Testis (tissue), 3 donors: ENCODE data around the gene PROSER3. TPM values are rescaled to one million over a fixed set of nuclear protein-coding genes. Genes with fewer than 3 reads are reported as not detected.
A peak's percentile ranks its signal among the peaks of the same experiment; 100 is the strongest.

Source experiments
- DNase-seq: peaks from one replicate; pipeline ENCODE4 v3.0.0-alpha.2; 2019
- H3K27ac ChIP-seq, 2 donors: fragments of 200-600 bp; sonication (generic); one replicate each; pipeline ENCODE4 v1.5.1; 2019
- H3K27me3 ChIP-seq: fragments of 200-600 bp; sonication (generic); one replicate; pipeline ENCODE4 v1.5.1; 2019
- H3K36me3 ChIP-seq: fragments of 200-600 bp; sonication (generic); one replicate; pipeline ENCODE4 v1.5.1; 2017; ENCODE audit warnings: low read depth; ENCODE audit errors: missing control alignments
- H3K4me1 ChIP-seq: fragments of 200-600 bp; sonication (generic); one replicate; pipeline ENCODE4 v1.5.1; 2019
- H3K4me3 ChIP-seq, 2 donors: fragments of 200-600 bp; sonication (generic); one replicate each; pipeline ENCODE4 v1.5.1; 2017 to 2019
- H3K9me3 ChIP-seq: fragments of 200-600 bp; sonication (generic); one replicate; pipeline ENCODE4 v1.5.1; 2017
- POLR2A ChIP-seq: fragments of 450-650 bp; IDR thresholded peaks from one replicate; pipeline ENCODE4 v1.6.1; 2017; ENCODE audit warnings: antibody characterized with exemption, mild to moderate bottlenecking, moderate library complexity
- WGBS, 2 donors: methylation state at CpG; one replicate each; pipeline ENCODE4 v1.1.5; 2018; 5-methylcytosine and 5-hydroxymethylcytosine counted together
- intact Hi-C: fragments of 100-400 bp; cut with DNase I; formaldehyde crosslinking; loops from one replicate; pipeline ENCODE4 v1.15.1; 2023; ENCODE audit warnings: low total_unique reads
- polyA plus RNA-seq: library from polyadenylated mRNA; stranded (reverse); fragments of 350-450 nt; fragmentation: Illumina TruSeq; extraction: RNeasy Lipid Tissue Mini Kit (QIAGEN cat#74804); gene quantifications from one replicate; pipeline ENCODE4 v1.2.3, GENCODE V29; 2014; ENCODE audit warnings: low read depth, low replicate concordance; ENCODE audit not compliant: insufficient read depth
- total RNA-seq, 2 donors: library from RNA; depleted of rRNA; stranded (reverse); fragments of >200 nt; gene quantifications; one replicate each; pipeline ENCODE4 v1.2.3, GENCODE V29; 2016
- TF ChIP-seq, protein P1 (sequence below), 3 experiments: fragments of 450-650 bp in 2 of 3; fragments of 200-600 bp in 1 of 3; sonication (generic) in 1 of 3; IDR thresholded peaks; one replicate each; pipeline ENCODE4 v1.5.1; 2016 to 2019; ENCODE audit warnings: antibody characterized with exemption in 3 of 3, mild to moderate bottlenecking in 2 of 3, moderate library complexity in 1 of 3

The PROSER3 gene
- total and polyA plus RNA-seq, 3 donors from 2014 or later = 48.3 to 75.9 (median 72.0) TPM

DNA sequence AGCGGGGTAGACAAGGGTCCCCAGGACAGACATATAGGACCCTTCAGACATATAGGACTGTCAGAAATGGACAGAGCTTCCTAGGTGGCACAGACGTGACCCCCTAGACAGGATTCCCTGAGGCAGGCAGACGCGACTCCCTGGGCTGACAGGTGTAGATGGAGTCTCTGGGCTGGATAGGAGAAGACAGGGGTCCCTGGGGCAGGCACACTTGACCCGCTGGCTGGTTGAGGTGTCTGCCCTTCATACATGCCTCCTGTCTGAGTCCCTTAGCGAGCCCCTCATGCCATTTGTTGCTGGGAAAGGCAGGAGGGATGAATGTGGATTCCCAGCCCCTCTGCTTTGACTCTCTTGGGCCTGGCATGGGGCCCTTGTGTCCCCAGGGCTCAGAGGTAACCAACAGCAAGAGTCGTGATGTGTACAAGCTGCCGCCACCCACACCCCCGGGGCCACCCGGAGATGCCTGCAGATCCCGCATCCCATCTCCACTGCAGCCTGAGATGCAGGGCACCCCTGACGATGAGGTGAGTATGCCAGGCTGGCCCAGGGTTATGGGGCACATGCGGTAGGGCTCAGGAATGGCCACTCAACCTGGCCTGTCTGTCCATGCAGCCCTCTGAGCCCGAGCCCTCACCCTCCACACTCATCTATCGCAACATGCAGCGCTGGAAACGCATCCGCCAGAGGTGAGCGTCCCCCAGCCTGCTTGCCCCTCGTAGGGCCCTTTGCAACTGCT, 4.2 kb upstream of the PROSER3 start:
- H3K36me3 ChIP-seq = no peaks in the 10 kb centered on the region
- peak overlapping the region in 1 of 2 donors; percentile 97 for H3K27ac ChIP-seq
- intact Hi-C loops = no loop called here
- H3K4me3 ChIP-seq = no peak overlapping the region
- no peaks in the 10 kb centered on the region for H3K9me3 ChIP-seq
- DNase-seq = no peak
- no peaks in the 10 kb centered on the region for H3K27me3 ChIP-seq
- peaks cover 25% of the 10 kb centered on the region for H3K4me1 ChIP-seq
- no peak for TF ChIP-seq POLR2A
- TF ChIP-seq, protein P1, sequence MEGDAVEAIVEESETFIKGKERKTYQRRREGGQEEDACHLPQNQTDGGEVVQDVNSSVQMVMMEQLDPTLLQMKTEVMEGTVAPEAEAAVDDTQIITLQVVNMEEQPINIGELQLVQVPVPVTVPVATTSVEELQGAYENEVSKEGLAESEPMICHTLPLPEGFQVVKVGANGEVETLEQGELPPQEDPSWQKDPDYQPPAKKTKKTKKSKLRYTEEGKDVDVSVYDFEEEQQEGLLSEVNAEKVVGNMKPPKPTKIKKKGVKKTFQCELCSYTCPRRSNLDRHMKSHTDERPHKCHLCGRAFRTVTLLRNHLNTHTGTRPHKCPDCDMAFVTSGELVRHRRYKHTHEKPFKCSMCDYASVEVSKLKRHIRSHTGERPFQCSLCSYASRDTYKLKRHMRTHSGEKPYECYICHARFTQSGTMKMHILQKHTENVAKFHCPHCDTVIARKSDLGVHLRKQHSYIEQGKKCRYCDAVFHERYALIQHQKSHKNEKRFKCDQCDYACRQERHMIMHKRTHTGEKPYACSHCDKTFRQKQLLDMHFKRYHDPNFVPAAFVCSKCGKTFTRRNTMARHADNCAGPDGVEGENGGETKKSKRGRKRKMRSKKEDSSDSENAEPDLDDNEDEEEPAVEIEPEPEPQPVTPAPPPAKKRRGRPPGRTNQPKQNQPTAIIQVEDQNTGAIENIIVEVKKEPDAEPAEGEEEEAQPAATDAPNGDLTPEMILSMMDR (IDR thresholded peaks at IDR 0.05) = no peak
- 90 to 95% methylated on average over 20 of the region's 20 CpGs for WGBS, 2 donors

DNA sequence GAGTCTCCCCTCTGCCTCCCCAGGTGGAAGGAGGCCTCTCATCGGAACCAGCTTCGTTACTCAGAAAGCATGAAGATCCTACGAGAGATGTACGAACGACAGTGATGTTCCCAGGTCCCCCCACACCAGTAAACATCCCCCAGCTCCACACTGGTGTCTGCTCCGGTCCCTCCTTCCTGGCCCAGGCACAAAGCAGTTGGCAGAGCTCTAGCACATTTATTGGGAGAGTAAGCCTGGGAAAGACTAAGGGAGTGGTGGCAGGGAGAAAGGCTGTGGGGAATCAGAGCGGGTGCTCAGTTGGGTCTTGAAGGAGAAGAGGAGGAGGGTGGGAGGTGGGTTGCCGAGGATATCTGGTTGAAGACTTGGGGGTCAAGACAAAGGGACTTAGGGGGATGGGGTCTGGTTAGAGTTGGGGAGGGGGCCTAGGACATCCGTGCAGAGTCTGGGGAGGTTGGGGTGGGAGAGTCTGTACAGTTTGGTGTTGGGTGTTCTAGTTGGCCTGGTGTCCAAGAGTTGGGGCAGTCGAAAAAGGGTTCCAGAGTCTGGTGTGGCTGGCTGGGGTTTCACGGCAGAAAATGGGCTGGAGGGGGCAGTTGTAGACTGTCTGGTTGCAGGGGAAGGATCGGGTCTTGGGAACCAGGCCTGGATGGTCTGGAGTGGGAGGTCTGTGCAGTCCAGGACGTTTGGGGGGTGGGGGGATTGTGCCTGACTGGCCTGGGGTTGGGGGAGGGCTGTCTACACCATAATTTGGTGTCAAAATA, 3.4 kb upstream of the PROSER3 start:
- DNase-seq = no peak
- Histone ChIP-seq H3K9me3 (no peaks in the 10 kb centered on the region), H3K4me1 (peaks cover 24% of the 10 kb centered on the region), H3K4me3 (peak overlapping the region in 1 of 2 donors; percentile 92), H3K27ac (peak overlapping the region; percentile 70 to 97), H3K27me3 (no peaks in the 10 kb centered on the region), H3K36me3 (no peaks in the 10 kb centered on the region)
- TF ChIP-seq POLR2A = no peak
- TF ChIP-seq, protein P1 (IDR thresholded peaks at IDR 0.05) = no peak
- intact Hi-C loops = no loop called here
- 67 to 71% methylated on average over 13 of the region's 13 CpGs for WGBS, 2 donors

DNA sequence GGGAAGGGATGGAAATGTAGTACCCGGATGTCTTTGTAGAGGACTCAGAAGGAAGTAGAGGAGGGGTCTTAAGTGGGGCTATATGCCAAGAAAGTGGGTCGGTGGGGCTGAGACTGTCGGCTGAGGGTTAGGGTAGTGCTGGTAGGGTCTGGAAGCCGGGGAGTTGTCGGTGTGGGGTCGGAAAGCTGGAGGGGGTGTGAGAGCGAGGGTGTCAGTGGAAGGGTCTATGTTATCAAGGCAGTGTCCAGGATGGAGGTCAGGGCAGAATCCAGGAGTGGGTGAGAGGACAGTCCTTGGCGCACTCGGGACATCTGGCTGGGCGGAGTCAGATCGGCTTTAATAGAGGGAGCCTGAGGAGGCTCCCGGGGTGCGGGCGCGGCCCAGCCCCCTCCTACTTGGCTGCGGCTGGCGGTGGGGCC, 2.8 kb upstream of the PROSER3 start:
- WGBS, 2 donors = 24 to 35% methylated on average over 17 of the region's 17 CpGs
- intact Hi-C loops = no loop called here
- peaks cover 24% of the 10 kb centered on the region for H3K4me1 ChIP-seq
- DNase-seq = no peak
- TF ChIP-seq, protein P1 (IDR thresholded peaks at IDR 0.05) = no peak
- TF ChIP-seq POLR2A = no peak
- peak overlapping the region; percentile 88 to 92 for H3K4me3 ChIP-seq
- H3K27me3 ChIP-seq = no peaks in the 10 kb centered on the region
- H3K36me3 ChIP-seq = no peaks in the 10 kb centered on the region
- no peaks in the 10 kb centered on the region for H3K9me3 ChIP-seq
- H3K27ac ChIP-seq = peak overlapping the region; percentile 70 to 97

DNA sequence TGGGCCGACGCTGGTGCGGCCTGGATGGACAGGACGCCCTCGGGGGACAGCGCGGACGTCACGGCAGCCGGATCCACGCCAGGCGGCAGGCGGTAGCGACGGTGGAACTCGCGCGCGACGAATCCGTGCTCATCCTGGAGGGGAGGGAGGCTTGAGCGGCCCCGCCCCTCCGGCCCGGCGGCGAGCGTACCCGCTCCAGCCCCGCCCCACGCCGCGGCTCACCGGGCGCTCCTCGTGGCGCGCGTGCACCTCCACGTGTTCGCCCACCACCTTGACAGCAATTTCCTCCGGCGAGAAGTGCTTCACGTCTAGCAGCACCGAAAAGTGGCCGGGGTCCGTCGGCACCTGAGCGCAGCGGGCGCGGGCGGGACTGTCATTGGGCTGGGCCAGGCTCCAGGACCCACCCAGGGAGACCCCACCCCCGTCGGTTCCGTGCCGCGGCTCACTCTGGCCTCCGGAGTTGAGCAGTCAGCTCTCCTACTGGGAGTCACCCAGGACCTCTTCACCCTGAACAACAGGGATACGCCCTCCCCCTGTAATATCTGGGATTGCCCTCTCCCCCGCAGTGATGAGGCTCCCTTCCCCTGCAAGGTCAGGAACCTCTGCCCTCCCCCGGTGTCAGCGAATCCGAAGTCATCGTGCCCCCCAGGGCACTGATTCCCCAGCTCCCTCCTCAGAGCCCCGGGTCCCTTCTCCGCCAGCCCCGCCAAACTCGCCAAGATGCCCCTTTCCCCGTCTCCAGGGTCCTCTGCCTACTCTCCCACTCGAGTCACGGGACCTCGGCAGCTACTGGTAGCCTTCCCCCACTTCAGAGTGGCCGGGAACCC, 2.2 kb upstream of the PROSER3 start:
- H3K36me3 ChIP-seq = no peaks in the 10 kb centered on the region
- no peaks in the 10 kb centered on the region for H3K27me3 ChIP-seq
- peak overlapping the region; percentile 88 to 92 for H3K4me3 ChIP-seq
- peaks cover 24% of the 10 kb centered on the region for H3K4me1 ChIP-seq
- H3K27ac ChIP-seq = peak overlapping the region; percentile 91 to 97
- no peaks in the 10 kb centered on the region for H3K9me3 ChIP-seq
- intact Hi-C loops = no loop called here
- TF ChIP-seq POLR2A = no peak
- TF ChIP-seq, protein P1 (IDR thresholded peaks at IDR 0.05) = no peak
- DNase-seq = peak; percentile 79
- WGBS, 2 donors = 15 to 32% methylated on average over 23 to 72 of the region's 74 CpGs
